Measurements from ENCODE around the gene ARHGAP6.

Gene ARHGAP6

GRCh38 chrX:11470250-11470974 lies 195.3 kb downstream of the ARHGAP6 start:
- no peak overlapping the region for H3K27ac ChIP-seq
- DNase-seq (ENCODE audit: low read depth, low spot score) = peak; percentile 8

GRCh38 chrX:11465648-11466411 lies 199.9 kb downstream of the ARHGAP6 start:
- H3K27ac ChIP-seq = no peak overlapping the region
- no peak for DNase-seq (ENCODE audit: low read depth, low spot score)

- DNase-seq (ENCODE audit: low read depth, low spot score) = no peak
- H3K27ac ChIP-seq = no peak overlapping the region
Observed at GRCh38 chrX:11464836-11465463, 200.8 kb downstream of the ARHGAP6 start.

- H3K27ac ChIP-seq = no peak overlapping the region
- DNase-seq (ENCODE audit: low read depth, low spot score) = no peak
Observed at GRCh38 chrX:11464380-11464779, 201.3 kb downstream of the ARHGAP6 start.

GRCh38 chrX:11462648-11463047 lies 203.1 kb downstream of the ARHGAP6 start:
- DNase-seq (ENCODE audit: low read depth, low spot score) = no peak
- H3K27ac ChIP-seq = no peak overlapping the region

GRCh38 chrX:11462136-11462535 lies 203.6 kb downstream of the ARHGAP6 start:
- no peak for DNase-seq (ENCODE audit: low read depth, low spot score)
- no peak overlapping the region for H3K27ac ChIP-seq

- H3K27ac ChIP-seq = no peak overlapping the region
- DNase-seq (ENCODE audit: low read depth, low spot score) = no peak
Observed at GRCh38 chrX:11461201-11462001, 204.3 kb downstream of the ARHGAP6 start.

GRCh38 chrX:11460347-11460746 lies 205.4 kb downstream of the ARHGAP6 start:
- no peak overlapping the region for H3K27ac ChIP-seq
- DNase-seq (ENCODE audit: low read depth, low spot score) = no peak

GRCh38 chrX:11458170-11458569 lies 207.6 kb downstream of the ARHGAP6 start:
- no peak overlapping the region for H3K27ac ChIP-seq
- no peak for DNase-seq (ENCODE audit: low read depth, low spot score)

GRCh38 chrX:11451151-11451550 lies 214.6 kb downstream of the ARHGAP6 start:
- H3K27ac ChIP-seq = no peak overlapping the region
- no peak for DNase-seq (ENCODE audit: low read depth, low spot score)

GRCh38 chrX:11450354-11450753 lies 215.4 kb downstream of the ARHGAP6 start:
- no peak for DNase-seq (ENCODE audit: low read depth, low spot score)
- no peak overlapping the region for H3K27ac ChIP-seq

- DNase-seq (ENCODE audit: low read depth, low spot score) = peak; percentile 27
- H3K27ac ChIP-seq = no peak overlapping the region
Observed at GRCh38 chrX:11449613-11450012, 216.1 kb downstream of the ARHGAP6 start.

GRCh38 chrX:11447418-11447817 lies 218.3 kb downstream of the ARHGAP6 start:
- DNase-seq (ENCODE audit: low read depth, low spot score) = no peak
- no peak overlapping the region for H3K27ac ChIP-seq

- no peak for DNase-seq (ENCODE audit: low read depth, low spot score)
Observed at GRCh38 chrX:11446949-11447348, 218.8 kb downstream of the ARHGAP6 start.

GRCh38 chrX:11446336-11446735 lies 219.4 kb downstream of the ARHGAP6 start:
- DNase-seq (ENCODE audit: low read depth, low spot score) = no peak
- no peak overlapping the region for H3K27ac ChIP-seq

More at GRCh38 chrX:11446949-11447348, 218.8 kb downstream of the ARHGAP6 start:
- H3K27ac ChIP-seq = no peak overlapping the region

- no peak for DNase-seq (ENCODE audit: low read depth, low spot score)
- no peak overlapping the region for H3K27ac ChIP-seq
Observed at GRCh38 chrX:11445540-11445939, 220.2 kb downstream of the ARHGAP6 start.

GRCh38 chrX:11444052-11444451 lies 221.7 kb downstream of the ARHGAP6 start:
- DNase-seq (ENCODE audit: low read depth, low spot score) = no peak
- no peak overlapping the region for H3K27ac ChIP-seq

- H3K27ac ChIP-seq = no peak overlapping the region
- no peak for DNase-seq (ENCODE audit: low read depth, low spot score)
Observed at GRCh38 chrX:11439846-11440245, 225.9 kb downstream of the ARHGAP6 start.

GRCh38 chrX:11438767-11439166 lies 227.0 kb downstream of the ARHGAP6 start:
- no peak for DNase-seq (ENCODE audit: low read depth, low spot score)
- H3K27ac ChIP-seq = no peak overlapping the region

- DNase-seq (ENCODE audit: low read depth, low spot score) = no peak
- no peak overlapping the region for H3K27ac ChIP-seq
Observed at GRCh38 chrX:11438380-11438723, 227.4 kb downstream of the ARHGAP6 start.
